Gastrocnemius medialis (tissue), 4 donors: Measurements from ENCODE around the gene B9D2. TPM values are rescaled to one million over a fixed set of nuclear protein-coding genes. Genes with fewer than 3 reads are reported as not detected.
"Not testable (repeated sequence)": the region's sequence is repeated elsewhere in the genome, so short reads cannot be mapped to it uniquely, and the experiment has no call there.

Experiments
- ATAC-seq, 2 donors: fragments of 150-250 bp; one replicate each; pipeline ENCODE4 v1.9.1; 2016
- DNase-seq, 2 donors: peaks; one replicate each; pipeline ENCODE4 v3.0.0-alpha.2; 2019
- H3K27ac ChIP-seq, 4 donors: fragments of 200-600 bp; sonication (generic); 1 replicate in 1 of 4; 2 replicates in 3 of 4; pipeline ENCODE4 v1.5.1; 2016 to 2018; ENCODE audit warnings: mild to moderate bottlenecking in 2 of 4, moderate library complexity in 1 of 4
- H3K27me3 ChIP-seq, 3 donors: fragments of 200-600 bp; sonication (generic) in 2 of 3; 1 replicate in 1 of 3; 2 replicates in 2 of 3; pipeline versions ENCODE4 v1.5.1 to v1.6.0; 2016 to 2019; ENCODE audit warnings: mild to moderate bottlenecking in 1 of 3, moderate library complexity in 1 of 3
- H3K36me3 ChIP-seq, 2 donors: fragments of 200-600 bp; sonication (generic) in 1 of 2; one replicate each; pipeline ENCODE4 v1.5.1; 2017 to 2018
- H3K4me1 ChIP-seq, 2 donors: fragments of 200-600 bp; sonication (generic) in 1 of 2; one replicate each; pipeline ENCODE4 v1.5.1; 2016 to 2017; ENCODE audit warnings: mild to moderate bottlenecking in 2 of 2
- H3K4me3 ChIP-seq, 4 donors: fragments of 200-600 bp; sonication (generic) in 3 of 4; 1 replicate in 1 of 4; 2 replicates in 3 of 4; pipeline ENCODE4 v1.5.1; 2016 to 2019; ENCODE audit warnings: mild to moderate bottlenecking in 2 of 4
- H3K9me3 ChIP-seq, 3 donors: fragments of 200-600 bp; sonication (generic) in 2 of 3; 1 replicate in 1 of 3; 2 replicates in 2 of 3; pipeline ENCODE4 v1.5.1; 2016 to 2019
- POLR2A ChIP-seq, 2 donors: fragments of 450-650 bp; IDR thresholded peaks; one replicate each; pipeline ENCODE4 v1.6.1; 2017; ENCODE audit warnings: antibody characterized with exemption in 2 of 2, mild to moderate bottlenecking in 2 of 2, moderate library complexity in 2 of 2
- in situ Hi-C, 4 donors: fragments of 200-750 bp; cut with MboI; loops; one replicate each; pipeline versions ENCODE4 v1.15.0 to v1.8.0; 2017; ENCODE audit warnings: low sequenced_read_pairs in 4 of 4
- intact Hi-C: fragments of 100-400 bp; cut with DNase I; formaldehyde crosslinking; loops from one replicate; pipeline ENCODE4 v1.15.1; 2023; ENCODE audit warnings: low total_unique reads
- total RNA-seq, 4 donors: library from RNA; depleted of rRNA; stranded (reverse); fragments of >200 nt; gene quantifications; one replicate each; pipeline versions ENCODE4 v1.1.0 to v1.2.3, GENCODE V29; 2016
- TF ChIP-seq, protein P1 (sequence below), 5 experiments: fragments of 450-650 bp in 3 of 5; fragments of 200-600 bp in 2 of 5; sonication (generic) in 2 of 5; IDR thresholded peaks in 4 of 5; conservative IDR thresholded peaks in 1 of 5; 1 replicate in 4 of 5; 2 replicates in 1 of 5; pipeline ENCODE4 v1.5.1; 2016 to 2019; ENCODE audit warnings: antibody characterized with exemption in 5 of 5, mild to moderate bottlenecking in 3 of 5, moderate library complexity in 3 of 5

B9D2 gene
- total RNA-seq, 4 donors from 2014 or later: 2.6 to 6.9 (median 4.5) TPM

DNA sequence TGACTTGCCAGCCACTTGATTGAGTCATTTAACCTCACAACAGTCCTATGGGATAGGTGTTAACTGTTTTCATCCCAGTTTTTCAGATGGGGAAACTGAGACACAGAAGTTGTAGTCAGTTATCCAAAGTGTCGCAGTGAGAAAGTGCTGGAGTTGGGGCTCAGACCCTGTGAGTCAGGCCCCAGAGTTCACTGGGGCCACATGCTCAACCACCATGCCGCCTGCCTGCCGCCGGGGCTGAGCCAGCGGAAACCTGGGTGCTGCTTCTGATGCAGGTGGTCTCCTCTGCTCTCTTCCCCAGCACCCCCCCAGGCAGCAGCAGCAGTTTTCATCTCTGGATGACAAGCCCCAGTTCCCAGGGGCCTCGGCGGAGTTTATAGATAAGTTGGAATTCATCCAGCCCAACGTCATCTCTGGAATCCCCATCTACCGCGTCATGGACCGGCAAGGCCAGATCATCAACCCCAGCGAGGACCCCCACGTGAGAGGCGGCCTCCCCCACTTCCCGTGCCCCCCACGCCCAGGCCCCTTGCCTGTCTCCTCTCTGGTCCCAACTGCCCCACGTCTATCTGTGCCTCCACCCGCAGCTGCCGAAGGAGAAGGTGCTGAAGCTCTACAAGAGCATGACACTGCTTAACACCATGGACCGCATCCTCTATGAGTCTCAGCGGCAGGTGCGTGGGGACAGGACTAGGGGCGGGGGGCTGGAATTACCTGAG is 46.5 kb upstream of the B9D2 start:
- Histone ChIP-seq H3K4me3 (no peak overlapping the region), H3K36me3 (peaks cover 0 to 16% of the 10 kb centered on the region in 2 donors), H3K9me3 (no peaks in the 10 kb centered on the region), H3K27ac (peak overlapping the region; percentile 71 to 83 (median 80)), H3K4me1 (peaks cover 57 to 77% of the 10 kb centered on the region in 2 donors), H3K27me3 (no peaks in the 10 kb centered on the region)
- in situ Hi-C loops: no loop called here
- TF ChIP-seq, protein P1, sequence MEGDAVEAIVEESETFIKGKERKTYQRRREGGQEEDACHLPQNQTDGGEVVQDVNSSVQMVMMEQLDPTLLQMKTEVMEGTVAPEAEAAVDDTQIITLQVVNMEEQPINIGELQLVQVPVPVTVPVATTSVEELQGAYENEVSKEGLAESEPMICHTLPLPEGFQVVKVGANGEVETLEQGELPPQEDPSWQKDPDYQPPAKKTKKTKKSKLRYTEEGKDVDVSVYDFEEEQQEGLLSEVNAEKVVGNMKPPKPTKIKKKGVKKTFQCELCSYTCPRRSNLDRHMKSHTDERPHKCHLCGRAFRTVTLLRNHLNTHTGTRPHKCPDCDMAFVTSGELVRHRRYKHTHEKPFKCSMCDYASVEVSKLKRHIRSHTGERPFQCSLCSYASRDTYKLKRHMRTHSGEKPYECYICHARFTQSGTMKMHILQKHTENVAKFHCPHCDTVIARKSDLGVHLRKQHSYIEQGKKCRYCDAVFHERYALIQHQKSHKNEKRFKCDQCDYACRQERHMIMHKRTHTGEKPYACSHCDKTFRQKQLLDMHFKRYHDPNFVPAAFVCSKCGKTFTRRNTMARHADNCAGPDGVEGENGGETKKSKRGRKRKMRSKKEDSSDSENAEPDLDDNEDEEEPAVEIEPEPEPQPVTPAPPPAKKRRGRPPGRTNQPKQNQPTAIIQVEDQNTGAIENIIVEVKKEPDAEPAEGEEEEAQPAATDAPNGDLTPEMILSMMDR (IDR thresholded peaks at IDR 0.05 in 4 of 5, conservative IDR thresholded peaks at IDR 0.05 in 1 of 5): no peak
- intact Hi-C loops: no loop called here
- no peak for ATAC-seq
- DNase-seq: no peak

DNA sequence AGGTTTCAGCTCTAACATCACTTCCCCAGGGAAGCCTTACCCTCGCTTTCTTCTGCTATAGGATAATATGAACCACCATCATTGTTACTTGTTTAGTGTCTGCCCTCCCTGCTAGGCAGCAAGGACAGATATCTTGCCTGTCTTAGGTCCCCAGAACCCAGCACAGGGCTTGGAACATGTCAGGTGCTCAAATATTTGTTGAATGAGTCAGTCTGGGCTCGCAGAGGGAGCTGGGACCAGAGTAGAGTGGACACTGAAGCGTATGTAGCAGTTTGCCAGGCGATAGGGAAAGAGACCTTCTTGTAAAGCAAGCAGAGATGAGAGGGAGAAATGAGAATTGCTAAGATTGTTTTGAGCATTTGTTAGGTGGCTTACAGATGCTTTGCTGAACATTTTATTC is 45.3 kb upstream of the B9D2 start:
- H3K36me3 ChIP-seq: peaks cover 0 to 11% of the 10 kb centered on the region in 2 donors
- in situ Hi-C loops (no loop called here), intact Hi-C loops (no loop called here)
- H3K27ac ChIP-seq: peak overlapping the region; percentile 31 to 83 (median 76)
- ATAC-seq (peak; percentile 67 to 81), DNase-seq (peak in 1 of 2 donors; percentile 68)
- no peaks in the 10 kb centered on the region for H3K27me3 ChIP-seq
- peaks cover 45 to 73% of the 10 kb centered on the region in 2 donors for H3K4me1 ChIP-seq
- no peaks in the 10 kb centered on the region for H3K9me3 ChIP-seq
- TF ChIP-seq POLR2A (IDR thresholded peaks at IDR 0.05): no peak
- TF ChIP-seq, protein P1 (IDR thresholded peaks at IDR 0.05 in 4 of 5, conservative IDR thresholded peaks at IDR 0.05 in 1 of 5): no peak
- no peak overlapping the region for H3K4me3 ChIP-seq

DNA sequence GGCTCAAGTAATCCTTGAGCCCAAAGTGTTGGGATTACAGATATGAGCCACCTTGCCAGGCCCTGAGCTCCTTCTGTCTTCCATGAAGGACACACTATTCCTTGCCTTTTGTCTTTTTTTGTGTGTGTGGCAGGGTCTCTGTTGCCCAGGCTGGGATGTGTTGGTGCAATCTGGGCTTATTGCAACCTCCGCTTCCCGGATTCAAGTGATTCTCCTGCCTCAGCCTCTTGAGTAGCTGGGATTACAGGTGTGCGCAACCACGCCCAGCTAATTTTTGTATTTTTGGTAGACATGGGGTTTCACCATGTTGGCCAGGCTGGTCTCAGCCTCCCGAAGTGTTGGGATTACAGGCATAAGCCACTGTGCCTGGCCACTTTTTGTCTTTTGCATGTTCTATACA is 44.9 kb upstream of the B9D2 start:
- in situ Hi-C loops, intact Hi-C loops, H3K9me3 ChIP-seq, DNase-seq, H3K4me3 ChIP-seq, H3K27me3 ChIP-seq, H3K36me3 ChIP-seq, ATAC-seq: not testable (repeated sequence)
- Histone ChIP-seq H3K4me1 (peaks cover 44 to 68% of the 10 kb centered on the region in 2 donors), H3K27ac (peak overlapping the region; percentile 31 to 83 (median 76))

DNA sequence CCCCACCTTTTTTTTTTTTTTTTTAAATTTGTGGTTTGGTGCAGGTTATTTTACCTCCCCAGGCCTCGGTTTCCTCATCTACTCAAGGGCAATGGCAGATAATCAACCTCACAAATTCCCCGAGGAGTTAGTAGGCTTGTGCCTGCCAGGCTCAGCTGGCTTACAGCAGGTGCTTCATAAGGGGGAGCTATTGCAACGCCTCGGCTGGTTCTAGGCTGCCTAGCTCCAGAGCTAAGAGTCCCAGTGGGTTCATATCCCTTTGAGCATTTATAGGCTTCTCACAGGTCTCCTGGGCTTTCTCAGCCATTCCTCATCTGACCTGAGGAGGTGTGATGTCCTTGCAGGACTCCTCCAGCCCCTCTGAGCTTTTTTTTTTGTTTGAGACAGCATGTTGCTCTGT is 44.3 kb upstream of the B9D2 start:
- H3K9me3 ChIP-seq: no peaks in the 10 kb centered on the region
- peaks cover 45 to 67% of the 10 kb centered on the region in 2 donors for H3K4me1 ChIP-seq
- no peak for TF ChIP-seq POLR2A (IDR thresholded peaks at IDR 0.05)
- TF ChIP-seq, protein P1 (IDR thresholded peaks at IDR 0.05 in 4 of 5, conservative IDR thresholded peaks at IDR 0.05 in 1 of 5): no peak
- H3K27me3 ChIP-seq: no peaks in the 10 kb centered on the region
- in situ Hi-C loops: no loop called here
- intact Hi-C loops: no loop called here
- ATAC-seq: no peak
- no peak overlapping the region for H3K4me3 ChIP-seq
- peaks cover 0 to 10% of the 10 kb centered on the region in 2 donors for H3K36me3 ChIP-seq
- peak overlapping the region in 3 of 4 donors; percentile 18 to 81 (median 31) for H3K27ac ChIP-seq
- DNase-seq: no peak

DNA sequence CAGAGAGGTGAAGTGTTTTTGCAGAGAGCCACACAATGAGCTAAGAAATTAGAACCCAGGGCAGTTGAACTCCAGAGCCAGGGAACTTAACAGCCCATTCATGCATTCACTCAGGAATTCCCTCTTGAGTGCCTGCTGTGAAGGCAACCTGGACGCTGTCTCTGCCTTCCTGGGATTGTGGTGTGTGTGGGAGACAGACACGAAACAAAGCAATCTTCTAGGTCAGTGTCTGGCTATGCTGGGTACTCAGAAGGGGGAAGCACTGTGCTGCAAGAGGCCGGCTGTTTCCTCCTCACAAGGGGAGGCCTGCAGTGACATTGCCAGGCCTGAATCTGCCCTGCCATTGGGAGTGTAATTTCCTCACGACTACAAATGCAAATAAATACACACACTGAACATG is 43.3 kb upstream of the B9D2 start:
- H3K27me3 ChIP-seq: no peaks in the 10 kb centered on the region
- H3K4me1 ChIP-seq: peaks cover 47 to 62% of the 10 kb centered on the region in 2 donors
- in situ Hi-C loops (no loop called here), intact Hi-C loops (no loop called here)
- H3K36me3 ChIP-seq: peaks cover 0 to 10% of the 10 kb centered on the region in 2 donors
- peak overlapping the region in 2 of 4 donors; percentile 28 to 35 for H3K27ac ChIP-seq
- TF ChIP-seq, protein P1 (IDR thresholded peaks at IDR 0.05 in 4 of 5, conservative IDR thresholded peaks at IDR 0.05 in 1 of 5): no peak
- no peak for TF ChIP-seq POLR2A (IDR thresholded peaks at IDR 0.05)
- DNase-seq (no peak), ATAC-seq (peak in 1 of 2 donors; percentile 7)
- no peaks in the 10 kb centered on the region for H3K9me3 ChIP-seq
- H3K4me3 ChIP-seq: no peak overlapping the region
